AML-193 (cell line): Measurements from ENCODE around the gene TRIM28.
"Not testable (repeated sequence)": the region's sequence is repeated elsewhere in the genome, so short reads cannot be mapped to it uniquely, and the experiment has no call there.

Experiments used
- DNase-seq, 2 experiments: peaks; one replicate each; lab custom pipeline; 2025; lab: John Stamatoyannopoulos, UW

TRIM28 gene

DNA sequence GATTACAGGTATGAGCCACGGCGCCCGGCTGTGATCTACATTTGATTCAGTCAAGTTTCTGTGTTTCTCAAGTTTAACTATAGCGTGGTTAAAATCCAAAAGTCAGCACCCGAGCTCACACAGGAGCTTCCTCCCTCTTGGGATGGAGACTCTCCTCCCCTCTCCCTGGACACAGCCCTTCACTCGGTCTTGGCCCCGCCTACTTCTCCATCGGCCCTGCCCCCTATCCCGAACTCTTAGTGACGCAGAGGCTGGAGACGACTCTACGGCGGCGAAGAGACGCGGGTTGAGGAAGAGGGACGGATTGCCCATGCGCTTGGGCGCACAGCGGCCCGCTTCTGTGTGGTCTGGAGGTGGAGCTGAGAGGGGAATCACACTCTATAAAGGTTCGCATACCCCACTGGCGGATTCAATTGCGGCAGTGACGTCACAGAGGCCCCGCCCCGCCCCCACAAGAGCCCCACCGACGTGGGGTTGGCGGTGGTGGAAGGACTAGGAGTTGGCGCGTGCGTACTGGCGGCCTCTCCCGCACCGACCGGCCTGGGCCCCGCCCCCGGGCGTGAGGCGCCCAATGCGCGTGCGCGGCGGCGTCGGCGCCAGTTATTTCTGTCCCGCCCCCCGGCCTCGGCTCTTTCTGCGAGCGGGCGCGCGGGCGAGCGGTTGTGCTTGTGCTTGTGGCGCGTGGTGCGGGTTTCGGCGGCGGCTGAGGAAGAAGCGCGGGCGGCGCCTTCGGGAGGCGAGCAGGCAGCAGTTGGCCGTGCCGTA is at the start of gene TRIM28:
Gene TRIM28 (plus strand): TSS at position 239 of the 765 bp plus-strand sequence. CDS start 694 bp downstream, outside the sequence.
- no peak for DNase-seq

DNA sequence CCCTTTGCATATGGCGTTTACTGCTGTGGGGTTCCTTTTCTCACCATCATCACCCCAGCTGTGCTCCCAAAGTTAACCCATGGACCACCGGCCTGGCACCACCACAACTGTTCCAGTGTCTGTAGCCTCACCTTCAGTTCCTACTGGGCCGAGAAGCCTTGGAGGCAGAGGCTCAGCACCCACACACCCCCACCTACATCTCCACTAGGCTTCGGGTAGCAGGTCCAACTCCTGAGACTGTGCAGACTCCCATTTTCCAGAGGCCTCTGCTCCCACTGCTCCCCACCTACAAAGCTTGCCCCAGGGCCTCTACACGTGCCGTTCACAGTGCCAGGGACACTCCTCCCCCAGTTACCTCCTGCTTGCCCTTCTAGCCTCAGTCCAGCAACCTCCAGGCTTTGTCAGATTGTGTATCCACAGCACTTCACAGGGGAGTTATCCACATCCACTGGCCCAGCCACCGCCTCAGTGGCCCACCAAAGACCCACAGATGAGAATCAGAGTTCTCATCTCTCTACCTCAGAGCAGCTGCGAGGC is 46.2 kb upstream of the TRIM28 start:
- DNase-seq, result no peak

DNA sequence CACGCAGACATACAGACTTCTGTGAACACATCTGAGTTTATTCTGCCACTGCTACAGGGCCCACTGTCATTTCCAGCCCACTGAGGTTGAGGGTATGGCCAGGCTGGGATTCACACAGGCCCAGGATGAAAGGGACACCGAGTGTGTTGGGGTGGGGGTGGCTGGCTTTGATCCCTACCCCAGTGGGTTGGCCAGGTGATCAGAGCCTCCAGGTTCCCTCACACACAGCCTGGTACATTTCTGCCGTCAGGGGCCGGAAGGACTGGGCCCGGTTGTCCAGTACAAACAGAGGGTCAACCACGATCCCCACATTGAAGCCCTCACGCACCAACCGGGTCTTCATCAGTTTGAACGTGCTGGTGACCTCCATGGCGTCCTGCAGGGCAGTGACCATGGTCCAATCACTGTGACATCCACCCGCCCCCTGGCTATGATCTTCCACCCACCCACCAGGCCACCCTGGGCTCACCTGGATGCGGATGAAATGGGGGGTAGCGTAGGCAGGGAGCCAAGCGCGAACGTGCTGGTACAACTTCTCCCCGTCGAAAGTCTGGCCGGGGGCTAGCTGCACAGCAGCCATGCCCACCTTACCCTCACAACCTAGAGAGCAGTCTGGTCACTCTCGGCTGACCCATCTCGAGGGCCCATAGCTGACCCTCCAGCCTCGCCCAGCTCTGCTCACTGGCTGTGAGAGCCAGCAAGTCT is 45.4 kb upstream of the TRIM28 start:
- no peak for DNase-seq

DNA sequence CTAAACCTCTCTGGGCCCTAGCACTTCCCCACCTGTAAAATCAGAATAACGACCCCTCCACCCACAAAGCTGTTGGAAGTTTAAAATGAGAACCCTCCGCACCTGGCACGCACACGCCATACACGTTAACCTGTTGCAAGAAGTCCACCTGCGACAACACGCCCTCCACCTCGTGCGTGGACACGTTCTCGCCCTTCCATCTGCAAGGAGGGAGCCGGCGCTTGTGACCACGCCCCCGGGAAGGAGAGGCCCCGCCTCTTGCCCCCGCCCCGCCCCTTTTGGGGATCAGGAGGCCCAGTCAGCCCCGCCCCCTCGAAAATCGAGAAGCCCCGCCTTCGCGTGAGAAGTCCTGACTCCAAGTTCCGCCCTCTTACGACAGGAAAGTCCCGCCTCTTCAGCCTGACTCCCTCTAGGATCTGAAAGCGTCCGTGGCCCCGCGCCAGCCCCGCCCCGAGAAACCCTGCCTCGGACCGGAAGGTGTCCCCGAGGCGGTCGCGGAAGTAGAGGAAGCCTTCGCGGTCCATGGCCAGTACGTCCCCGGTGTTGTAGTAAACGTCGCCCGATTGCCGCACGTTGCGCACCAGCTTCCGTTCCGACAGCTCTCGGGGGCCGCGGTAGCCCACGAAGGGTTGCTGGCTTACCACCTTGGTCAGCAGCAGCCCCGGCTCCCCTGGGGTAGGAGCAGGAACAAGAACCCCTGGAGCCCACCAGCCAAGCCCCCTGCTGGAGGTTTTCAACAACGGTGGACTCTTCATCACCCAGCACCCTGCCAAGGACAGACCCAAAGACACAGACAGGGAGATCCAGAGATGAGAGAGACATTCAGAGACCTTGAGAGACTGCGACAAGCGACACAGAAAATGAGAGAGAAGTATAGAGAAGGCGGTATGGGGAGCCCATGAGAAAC is 44.6 kb upstream of the TRIM28 start:
- peak; percentile 96 to 99 for DNase-seq

DNA sequence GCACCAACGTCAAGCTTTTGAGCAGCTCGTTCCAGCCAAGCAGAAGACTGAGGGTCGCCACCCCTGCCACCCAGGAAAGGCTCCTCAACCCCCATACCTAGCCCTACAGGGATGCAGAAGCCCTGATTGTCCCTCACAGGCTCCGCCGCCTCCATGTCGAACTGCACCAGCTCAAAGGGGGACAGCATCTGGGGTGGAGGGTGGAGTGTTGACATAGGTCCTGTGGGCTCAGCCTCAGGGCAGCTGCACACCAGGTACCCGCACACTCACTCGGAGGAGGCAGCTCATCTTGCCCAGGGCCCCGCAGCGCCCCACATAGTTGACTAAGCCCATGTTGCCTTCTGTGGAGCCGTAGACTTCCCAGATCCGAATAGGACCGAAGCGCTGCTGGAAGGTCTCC is 43.6 kb upstream of the TRIM28 start:
- no peak for DNase-seq

DNA sequence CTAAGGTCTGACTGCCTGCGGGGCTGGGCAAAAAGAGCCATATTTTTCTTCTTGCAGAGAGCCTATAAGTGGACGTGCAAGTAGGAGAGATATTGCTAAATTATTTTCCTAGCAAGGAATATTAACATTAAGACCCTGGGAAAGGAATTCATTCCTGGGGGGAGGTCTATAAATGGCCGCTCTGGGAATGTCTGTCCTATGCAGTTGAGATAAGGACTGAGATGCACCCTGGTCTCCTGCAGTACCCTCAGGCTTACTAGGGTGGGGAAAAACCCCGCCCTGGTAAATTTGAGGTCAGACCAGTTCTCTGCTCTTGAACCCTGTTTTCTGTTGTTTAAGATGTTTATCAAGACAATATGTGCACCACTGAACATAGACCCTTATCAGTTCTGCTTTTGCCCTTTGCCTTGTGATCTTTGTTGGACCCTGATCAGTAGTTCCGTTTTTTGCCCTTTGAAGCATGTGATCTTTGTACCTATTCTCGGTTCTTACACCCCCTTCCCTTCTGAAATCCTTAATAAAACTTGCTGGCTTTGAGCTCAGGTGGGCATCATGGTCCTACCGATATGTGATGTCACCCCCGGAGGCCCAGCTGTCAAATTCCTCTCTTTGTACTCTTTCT is 36.2 kb upstream of the TRIM28 start:
- not testable (repeated sequence) for DNase-seq

DNA sequence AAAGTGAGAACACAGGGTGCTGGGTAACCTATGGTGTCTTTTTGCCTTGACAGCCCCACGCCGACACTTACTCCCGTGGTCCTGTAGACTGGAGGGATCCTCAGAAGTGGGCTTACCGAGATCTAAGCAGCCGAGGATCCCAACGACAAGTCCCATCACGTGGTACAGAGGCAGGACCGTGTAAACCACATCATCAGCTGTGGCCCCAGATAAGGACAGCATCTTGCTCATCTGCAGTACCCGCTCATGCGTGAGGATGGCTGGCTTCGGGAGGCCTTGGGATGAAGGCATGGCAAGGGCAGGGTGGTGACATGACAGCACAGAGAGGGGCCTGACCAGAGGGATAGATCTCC is 34.2 kb upstream of the TRIM28 start:
- DNase-seq, result no peak

DNA sequence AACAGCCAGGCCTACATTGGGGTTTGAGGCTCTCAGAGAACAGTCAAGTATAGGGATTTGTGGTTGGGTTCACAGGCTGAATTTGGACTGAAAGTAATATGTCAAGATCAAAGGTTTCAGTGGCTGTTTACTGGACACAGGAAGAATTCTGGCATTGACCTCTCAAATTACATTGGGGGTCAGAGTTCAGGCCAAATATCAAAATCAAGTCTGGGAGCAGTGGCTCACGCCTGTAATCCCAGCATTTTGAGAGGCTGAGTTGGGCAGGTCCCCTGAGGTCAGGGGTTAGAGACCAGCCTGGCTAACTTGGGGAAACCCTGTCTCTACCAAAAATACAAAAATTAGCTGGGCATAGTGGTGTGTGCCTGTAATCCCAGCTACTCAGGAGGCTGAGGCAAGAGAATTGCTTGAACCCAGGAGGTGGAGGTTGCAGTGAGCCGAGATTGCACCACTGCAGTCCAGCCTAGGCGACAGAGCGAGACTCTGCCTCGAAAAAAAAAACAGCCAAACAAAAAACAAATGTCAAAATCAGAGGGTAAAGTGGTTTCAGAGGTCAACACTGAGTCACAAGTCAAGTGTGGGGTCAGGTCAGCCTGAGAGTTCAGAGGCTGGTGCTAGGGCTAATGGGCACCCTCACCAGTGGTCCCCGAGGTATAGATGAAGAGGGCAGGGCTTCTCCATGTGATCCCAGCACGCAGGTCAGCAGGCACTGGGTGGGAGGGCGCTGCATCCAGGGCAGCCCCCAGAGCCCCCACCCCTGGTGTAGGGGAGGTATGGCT is 33.6 kb upstream of the TRIM28 start:
- no peak for DNase-seq

DNA sequence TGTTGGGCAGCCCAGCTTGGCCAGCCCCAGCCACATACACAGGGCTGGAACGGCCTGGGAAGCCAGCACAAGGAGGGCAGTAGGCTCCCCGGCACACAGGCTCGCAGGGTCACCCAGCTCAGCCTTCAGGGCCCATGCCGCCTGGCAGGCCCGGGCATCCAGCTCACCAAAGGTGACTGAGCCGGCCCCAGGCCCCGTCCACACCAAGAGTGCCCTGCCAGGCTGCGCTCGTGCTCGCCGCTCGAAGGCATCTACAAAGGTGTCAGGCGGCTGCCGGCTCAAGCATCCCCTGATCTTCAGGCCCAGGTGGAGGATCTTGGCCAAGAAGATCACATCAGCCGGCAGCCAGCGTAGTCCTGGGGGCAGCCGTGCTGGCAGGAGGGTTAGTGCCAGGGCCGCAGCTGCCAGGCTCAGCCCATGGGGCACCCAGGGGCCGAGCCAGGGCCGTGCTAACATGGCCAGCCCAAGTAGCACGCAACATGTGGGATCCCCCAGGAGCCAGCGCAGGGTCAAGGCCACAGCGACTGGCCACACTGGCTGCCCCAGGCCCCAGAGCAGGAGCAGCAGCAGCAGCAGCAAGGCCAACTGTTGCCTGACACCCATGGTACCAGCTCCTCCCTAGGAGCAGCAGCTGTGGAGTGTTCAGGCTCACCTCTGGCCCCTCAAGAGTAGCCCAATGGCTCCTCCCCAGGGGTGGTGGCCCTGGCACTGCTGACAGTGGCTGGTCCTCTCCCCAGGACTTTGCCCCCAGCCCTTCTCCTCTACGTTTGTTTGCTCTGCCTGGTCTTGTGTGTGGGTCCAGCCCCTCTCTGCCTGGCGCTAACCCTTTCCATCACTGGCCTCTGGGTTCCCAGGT is 32.3 kb upstream of the TRIM28 start, which contains the start of gene SLC27A5:
Gene SLC27A5 (minus strand): TSS at position 640 of the 856 bp plus-strand sequence. CDS start 37 bp downstream, at position 603.
- no peak for DNase-seq

DNA sequence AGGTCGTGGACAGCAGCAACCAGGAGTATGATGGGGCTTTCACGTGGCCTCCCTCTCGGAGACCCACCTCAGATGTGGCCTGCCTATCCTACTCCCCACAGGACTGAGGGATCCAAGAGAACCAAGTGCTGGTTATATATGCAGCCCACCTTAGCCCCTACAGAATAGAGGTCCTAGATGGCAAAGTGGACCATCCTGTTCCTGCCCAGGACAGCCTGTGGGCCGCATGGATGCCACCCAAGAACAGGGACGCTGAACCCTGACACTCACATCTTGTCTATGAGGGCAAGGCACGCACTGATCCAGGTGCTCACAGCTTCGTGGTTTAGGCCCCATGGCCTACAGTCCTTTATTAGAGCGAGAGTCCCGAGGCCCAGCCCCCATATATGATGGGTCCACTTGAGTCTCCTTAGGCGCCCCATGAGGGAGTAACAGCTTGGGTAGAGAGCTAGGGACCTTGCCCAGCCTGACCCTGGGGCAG is 30.6 kb upstream of the TRIM28 start:
- no peak for DNase-seq

DNA sequence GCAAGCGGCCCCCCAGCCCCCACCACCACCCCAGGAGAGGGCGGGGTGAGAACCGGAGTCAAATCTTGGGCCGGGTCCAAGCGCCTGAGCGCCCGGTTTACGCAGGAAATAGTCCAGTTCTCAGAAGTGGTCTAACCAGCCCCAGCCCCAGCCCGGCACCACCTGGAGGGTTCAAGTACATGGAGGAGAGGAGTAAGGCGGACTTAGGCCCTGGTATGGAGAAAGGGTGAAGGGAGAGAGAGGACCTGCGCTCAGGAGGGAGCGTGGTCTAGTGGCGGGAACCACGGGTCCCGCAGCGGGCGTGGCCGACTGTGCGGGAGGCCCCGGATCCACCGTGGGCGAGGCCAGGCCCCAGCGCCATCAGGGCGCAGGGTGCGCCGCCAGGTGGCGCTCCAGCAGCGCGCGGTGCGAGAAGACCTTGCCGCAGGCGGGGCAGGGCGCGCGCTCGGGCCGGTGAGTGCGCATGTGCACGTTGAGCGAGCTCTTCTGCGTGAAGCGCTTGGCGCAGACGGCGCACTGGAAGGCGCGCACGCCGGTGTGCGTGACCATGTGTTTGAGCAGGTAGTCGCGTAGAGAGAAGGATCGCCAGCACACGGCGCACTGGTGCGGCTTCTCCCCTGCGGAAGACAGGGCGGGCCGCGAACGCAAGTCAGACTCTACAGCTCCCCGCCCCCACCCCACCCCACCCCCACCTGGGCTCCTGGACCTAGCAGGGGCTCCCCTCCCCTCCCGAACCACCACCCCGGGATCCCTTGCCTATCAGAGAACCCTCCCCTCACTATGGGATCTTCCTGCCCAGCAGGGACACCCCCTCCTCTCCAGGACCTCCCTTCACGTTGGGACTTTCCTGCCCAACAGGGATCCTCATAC is 29.9 kb upstream of the TRIM28 start:
- peak; percentile 85 to 90 for DNase-seq

DNA sequence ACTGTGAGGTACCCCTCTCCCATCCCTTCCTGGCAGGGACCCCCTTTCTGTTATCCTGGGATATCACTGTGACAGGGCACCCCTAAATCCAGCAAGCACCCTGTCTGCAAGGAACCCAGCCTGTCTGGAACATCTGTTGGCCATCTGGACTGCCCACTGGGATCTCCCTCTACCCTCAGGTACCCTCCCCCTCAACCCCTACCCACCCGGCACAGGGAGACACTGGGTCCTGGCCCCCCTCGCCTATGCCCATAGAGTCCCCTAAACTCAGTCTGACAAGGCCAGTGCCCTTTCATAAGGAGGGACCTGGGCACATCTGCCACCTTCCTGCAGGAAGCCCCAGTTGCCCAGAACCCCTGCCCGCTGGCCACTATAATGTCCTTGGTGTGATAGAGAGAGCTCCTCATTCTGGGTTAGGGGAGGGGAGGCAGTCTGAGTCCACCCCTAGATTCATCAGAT is 29.3 kb upstream of the TRIM28 start:
- DNase-seq, result no peak

DNA sequence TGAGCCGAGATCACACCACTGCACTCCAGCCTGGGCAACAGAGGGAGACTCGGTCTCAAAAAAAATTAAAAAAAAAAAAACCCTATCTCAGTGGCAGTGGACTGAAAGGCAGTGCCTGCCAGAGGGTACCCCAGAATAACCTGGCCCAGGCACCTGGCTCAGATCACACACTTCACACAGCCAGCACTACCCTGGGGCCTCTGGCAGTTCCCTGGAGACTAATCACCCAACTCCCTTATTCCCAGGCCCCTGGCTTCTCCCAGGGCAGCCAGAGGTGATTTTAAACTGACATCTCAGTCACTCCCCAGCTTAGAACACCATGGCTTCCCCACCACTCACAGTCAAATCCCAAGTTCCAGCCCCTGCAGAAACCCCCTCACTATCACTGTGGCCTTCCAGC is 28.6 kb upstream of the TRIM28 start:
- DNase-seq, result no peak

DNA sequence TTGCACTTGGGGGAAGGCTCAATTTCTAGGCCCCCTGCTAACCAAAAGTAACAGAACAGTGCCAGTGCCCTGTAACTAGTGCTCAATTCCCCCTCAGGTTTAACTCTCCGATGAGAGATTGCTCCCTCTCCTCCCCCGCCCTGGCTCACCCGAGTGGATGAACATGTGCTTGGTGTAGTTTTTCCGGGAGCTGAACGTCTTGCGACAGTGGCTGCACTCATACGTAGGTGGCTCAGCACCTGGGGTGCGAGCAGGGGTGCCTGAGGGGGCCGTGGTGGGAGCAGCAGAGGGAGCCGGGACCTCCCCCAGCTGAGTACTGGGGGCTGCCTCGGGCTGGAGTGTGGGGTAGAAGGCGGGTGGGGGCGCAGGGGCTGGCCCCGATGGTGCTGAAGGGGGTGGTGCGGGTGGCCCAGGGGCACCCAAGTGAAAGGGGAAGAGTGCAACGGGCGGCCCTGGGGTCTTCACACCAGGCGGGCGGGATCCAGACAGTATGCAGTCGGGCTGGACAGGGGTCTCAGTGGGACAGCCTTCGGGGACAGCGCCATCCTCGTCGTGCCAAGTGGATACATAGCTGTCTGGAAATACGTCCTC is 27.5 kb upstream of the TRIM28 start:
- DNase-seq, result no peak

DNA sequence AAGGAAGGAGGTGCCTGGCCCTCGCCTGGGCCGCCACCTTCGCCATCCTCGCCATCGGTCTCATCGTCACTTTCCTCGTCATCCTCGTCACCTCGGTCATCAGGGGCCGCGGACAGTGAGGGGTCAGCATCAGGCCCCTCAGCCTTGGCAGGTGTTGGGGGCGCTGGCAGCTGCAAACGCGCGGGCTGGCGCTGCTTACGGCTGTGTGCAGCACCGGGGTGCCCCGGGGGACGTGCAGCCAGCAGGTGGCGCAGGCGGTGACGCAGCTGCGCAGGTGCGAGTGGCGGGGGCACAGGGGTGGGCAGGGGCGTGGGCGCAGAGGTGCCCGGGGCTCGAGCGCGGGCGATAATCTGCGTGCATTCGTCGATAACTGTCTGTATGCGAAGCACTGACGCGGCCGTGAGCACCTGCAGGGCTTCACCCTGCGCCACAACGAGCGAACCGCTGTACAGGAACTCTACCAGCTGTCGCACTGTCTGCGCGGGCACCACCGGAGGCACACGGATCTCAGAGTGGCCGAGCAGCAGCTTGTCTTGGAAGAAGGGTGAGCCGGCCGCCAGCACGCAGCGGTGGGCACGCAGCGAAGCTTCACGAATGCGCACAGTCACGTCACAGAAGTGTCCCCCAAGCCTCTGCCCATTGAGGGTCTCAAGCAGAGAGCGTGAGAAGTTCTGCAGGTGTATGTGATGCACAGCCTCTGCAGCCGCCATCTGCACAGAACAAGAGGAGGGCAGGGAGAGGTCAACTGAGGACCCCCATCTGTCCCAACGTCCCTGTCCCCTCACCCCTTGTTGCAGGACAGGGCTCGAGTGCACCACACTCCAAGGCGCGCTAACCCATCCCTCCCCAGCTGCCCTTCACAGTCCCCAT is 26.7 kb upstream of the TRIM28 start:
- no peak for DNase-seq

DNA sequence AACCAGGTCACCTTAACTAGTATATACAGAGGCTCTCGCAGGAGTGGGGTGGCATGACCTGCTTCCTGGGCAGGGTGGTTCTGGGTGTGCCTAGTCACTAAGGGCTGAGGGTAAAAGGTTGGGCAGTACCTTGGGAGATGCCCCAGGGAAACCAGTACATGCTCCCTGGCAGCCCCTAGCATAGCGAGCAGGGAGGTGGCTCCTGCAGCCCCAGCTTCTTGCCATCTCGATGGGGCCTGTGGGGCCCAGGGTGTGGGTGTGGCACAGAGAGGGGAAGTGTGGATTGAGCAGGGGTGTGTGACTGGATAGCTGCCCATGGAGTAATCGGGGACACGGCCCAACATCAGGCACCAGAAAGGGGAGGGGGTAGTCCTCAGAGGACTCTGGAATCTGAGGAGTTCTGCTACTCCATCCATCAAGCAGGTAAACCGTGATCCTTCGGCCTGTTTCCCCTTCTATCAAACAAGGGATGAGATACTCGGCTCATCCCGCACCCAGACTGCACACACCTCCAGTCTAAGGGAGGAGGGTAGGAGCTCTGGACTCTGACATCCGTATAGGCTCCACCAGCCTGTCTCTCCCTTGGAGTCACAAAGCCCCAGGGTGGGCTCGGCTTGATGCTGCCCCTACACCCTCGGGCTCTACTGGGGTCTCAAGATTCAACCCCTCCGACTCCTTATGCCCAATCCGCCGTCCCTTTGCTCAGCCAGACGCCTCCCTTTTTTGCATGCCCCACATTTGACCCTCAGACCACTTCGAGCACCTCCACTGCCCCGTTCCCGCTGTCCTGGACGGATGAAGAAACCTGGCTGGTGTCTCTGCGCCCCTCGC is 25.4 kb upstream of the TRIM28 start:
- peak in 1 of 2 experiments; percentile 27 for DNase-seq

DNA sequence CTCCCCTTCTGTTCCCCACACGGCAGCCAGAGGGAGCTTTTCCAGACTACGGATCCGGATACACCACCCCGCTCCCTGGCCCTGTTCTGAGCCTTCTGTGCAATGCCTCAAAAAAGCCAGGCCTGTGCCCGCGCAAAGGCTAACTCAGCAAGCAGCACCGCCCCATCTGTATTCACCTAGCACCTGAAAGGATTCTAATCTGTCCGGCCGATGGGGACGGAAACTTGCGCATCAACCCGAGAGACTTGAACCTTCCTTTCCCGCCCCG is 24.8 kb upstream of the TRIM28 start:
- DNase-seq, result peak; percentile 32 to 36
